Liver (tissue), 3 donors: ENCODE measurements around the gene PLXND1.

ENCODE experiments used
- EGR1 ChIP-seq, 2 donors: IDR thresholded peaks; 2 replicates each; pipeline ENCODE4 v1.6.1; 2016 to 2018; ENCODE audit warnings: antibody characterized with exemption in 2 of 2, low read depth in 2 of 2
- GABPA ChIP-seq, 2 donors: IDR thresholded peaks in 1 of 2; conservative IDR thresholded peaks in 1 of 2; 2 replicates each; pipeline ENCODE4 v1.6.1; 2016; ENCODE audit warnings: antibody characterized with exemption in 2 of 2, mild to moderate bottlenecking in 1 of 2, moderate library complexity in 1 of 2
- HNF4A ChIP-seq, 2 donors: conservative IDR thresholded peaks; 2 replicates each; pipeline ENCODE4 v1.6.1; 2016; ENCODE audit warnings: antibody characterized with exemption in 2 of 2, mild to moderate bottlenecking in 2 of 2
- JUND ChIP-seq, 2 donors: IDR thresholded peaks; 2 replicates each; pipeline ENCODE4 v1.6.1; 2016; ENCODE audit warnings: antibody characterized with exemption in 2 of 2
- RAD21 ChIP-seq, 2 donors: IDR thresholded peaks; 2 replicates each; pipeline ENCODE4 v1.6.1; 2016; ENCODE audit warnings: antibody characterized with exemption in 2 of 2, mild to moderate bottlenecking in 2 of 2
- SP1 ChIP-seq: IDR thresholded peaks from 2 replicates; pipeline ENCODE4 v1.6.1; 2018; ENCODE audit warnings: antibody characterized with exemption, mild to moderate bottlenecking
- TAF1 ChIP-seq: conservative IDR thresholded peaks from 2 replicates; pipeline ENCODE4 v1.6.1; 2016; ENCODE audit warnings: antibody characterized with exemption, mild to moderate bottlenecking
- YY1 ChIP-seq: IDR thresholded peaks from 2 replicates; pipeline ENCODE4 v1.6.1; 2016; ENCODE audit warnings: antibody characterized with exemption, mild to moderate bottlenecking
- TF ChIP-seq, protein P1 (sequence below): fragments of 150-350 bp; IDR thresholded peaks from 2 replicates; pipeline ENCODE4 v1.5.1; 2017; ENCODE audit warnings: improper control_type of control experiment, low read depth, low read length; ENCODE audit not compliant: missing input control
- TF ChIP-seq, protein P2 (sequence below): IDR thresholded peaks from 2 replicates; pipeline ENCODE4 v1.6.1; 2016; ENCODE audit warnings: antibody characterized with exemption
- TF ChIP-seq, protein P3 (sequence below): IDR thresholded peaks from 2 replicates; pipeline ENCODE4 v1.6.1; 2016; ENCODE audit warnings: antibody characterized with exemption
- TF ChIP-seq, protein P4 (sequence below): IDR thresholded peaks from 2 replicates; pipeline ENCODE4 v1.6.1; 2016; ENCODE audit warnings: antibody characterized with exemption, mild to moderate bottlenecking
- donor health status: healthy.
- donor health status: healthy.

DNA sequence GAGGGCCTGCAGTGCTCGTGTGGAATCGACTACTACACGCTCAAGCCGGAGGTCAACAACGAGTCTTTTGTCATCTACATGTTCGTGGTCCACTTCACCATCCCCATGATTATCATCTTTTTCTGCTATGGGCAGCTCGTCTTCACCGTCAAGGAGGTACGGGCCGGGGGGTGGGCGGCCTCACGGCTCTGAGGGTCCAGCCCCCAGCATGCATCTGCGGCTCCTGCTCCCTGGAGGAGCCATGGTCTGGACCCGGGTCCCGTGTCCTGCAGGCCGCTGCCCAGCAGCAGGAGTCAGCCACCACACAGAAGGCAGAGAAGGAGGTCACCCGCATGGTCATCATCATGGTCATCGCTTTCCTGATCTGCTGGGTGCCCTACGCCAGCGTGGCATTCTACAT lies 74.2 kb downstream of the PLXND1 start:
- TF ChIP-seq, protein P1, sequence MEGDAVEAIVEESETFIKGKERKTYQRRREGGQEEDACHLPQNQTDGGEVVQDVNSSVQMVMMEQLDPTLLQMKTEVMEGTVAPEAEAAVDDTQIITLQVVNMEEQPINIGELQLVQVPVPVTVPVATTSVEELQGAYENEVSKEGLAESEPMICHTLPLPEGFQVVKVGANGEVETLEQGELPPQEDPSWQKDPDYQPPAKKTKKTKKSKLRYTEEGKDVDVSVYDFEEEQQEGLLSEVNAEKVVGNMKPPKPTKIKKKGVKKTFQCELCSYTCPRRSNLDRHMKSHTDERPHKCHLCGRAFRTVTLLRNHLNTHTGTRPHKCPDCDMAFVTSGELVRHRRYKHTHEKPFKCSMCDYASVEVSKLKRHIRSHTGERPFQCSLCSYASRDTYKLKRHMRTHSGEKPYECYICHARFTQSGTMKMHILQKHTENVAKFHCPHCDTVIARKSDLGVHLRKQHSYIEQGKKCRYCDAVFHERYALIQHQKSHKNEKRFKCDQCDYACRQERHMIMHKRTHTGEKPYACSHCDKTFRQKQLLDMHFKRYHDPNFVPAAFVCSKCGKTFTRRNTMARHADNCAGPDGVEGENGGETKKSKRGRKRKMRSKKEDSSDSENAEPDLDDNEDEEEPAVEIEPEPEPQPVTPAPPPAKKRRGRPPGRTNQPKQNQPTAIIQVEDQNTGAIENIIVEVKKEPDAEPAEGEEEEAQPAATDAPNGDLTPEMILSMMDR, result no peak
- no peak for TF ChIP-seq EGR1 (IDR thresholded peaks at IDR 0.05; ENCODE audit: low read depth in 2 of 2)
- TF ChIP-seq GABPA (IDR thresholded peaks at IDR 0.05 in 1 of 2, conservative IDR thresholded peaks at IDR 0.05 in 1 of 2), result no peak
- TF ChIP-seq, protein P2, sequence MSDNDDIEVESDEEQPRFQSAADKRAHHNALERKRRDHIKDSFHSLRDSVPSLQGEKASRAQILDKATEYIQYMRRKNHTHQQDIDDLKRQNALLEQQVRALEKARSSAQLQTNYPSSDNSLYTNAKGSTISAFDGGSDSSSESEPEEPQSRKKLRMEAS, result no peak
- TF ChIP-seq YY1, result no peak
- TF ChIP-seq JUND (IDR thresholded peaks at IDR 0.05), result no peak
- TF ChIP-seq TAF1, result no peak
- TF ChIP-seq, protein P3, sequence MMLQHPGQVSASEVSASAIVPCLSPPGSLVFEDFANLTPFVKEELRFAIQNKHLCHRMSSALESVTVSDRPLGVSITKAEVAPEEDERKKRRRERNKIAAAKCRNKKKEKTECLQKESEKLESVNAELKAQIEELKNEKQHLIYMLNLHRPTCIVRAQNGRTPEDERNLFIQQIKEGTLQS, result no peak
- TF ChIP-seq HNF4A (conservative IDR thresholded peaks at IDR 0.05), result no peak
- TF ChIP-seq RAD21 (IDR thresholded peaks at IDR 0.05), result no peak
- TF ChIP-seq, protein P4, sequence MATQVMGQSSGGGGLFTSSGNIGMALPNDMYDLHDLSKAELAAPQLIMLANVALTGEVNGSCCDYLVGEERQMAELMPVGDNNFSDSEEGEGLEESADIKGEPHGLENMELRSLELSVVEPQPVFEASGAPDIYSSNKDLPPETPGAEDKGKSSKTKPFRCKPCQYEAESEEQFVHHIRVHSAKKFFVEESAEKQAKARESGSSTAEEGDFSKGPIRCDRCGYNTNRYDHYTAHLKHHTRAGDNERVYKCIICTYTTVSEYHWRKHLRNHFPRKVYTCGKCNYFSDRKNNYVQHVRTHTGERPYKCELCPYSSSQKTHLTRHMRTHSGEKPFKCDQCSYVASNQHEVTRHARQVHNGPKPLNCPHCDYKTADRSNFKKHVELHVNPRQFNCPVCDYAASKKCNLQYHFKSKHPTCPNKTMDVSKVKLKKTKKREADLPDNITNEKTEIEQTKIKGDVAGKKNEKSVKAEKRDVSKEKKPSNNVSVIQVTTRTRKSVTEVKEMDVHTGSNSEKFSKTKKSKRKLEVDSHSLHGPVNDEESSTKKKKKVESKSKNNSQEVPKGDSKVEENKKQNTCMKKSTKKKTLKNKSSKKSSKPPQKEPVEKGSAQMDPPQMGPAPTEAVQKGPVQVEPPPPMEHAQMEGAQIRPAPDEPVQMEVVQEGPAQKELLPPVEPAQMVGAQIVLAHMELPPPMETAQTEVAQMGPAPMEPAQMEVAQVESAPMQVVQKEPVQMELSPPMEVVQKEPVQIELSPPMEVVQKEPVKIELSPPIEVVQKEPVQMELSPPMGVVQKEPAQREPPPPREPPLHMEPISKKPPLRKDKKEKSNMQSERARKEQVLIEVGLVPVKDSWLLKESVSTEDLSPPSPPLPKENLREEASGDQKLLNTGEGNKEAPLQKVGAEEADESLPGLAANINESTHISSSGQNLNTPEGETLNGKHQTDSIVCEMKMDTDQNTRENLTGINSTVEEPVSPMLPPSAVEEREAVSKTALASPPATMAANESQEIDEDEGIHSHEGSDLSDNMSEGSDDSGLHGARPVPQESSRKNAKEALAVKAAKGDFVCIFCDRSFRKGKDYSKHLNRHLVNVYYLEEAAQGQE, result no peak
- TF ChIP-seq SP1, result no peak
